GM12878 (cell line): ENCODE data around the gene ATG12. TPM values are rescaled to one million over a fixed set of nuclear protein-coding genes. Genes with fewer than 3 reads are reported as not detected.

Experiments used
- ATAC-seq: fragments of 200-7000 bp; cut with Tn5 transposase; 3 replicates; pipeline ENCODE4 v1.9.1; 2020; ENCODE audit warnings: mild to moderate bottlenecking, moderate library complexity
- BruUV-seq: library from RNA; stranded (reverse); fragments of 400-500 nt; replicated peaks from 2 replicates; lab custom pipeline; 2021; lab: Mats Ljungman, UMichigan
- CTCF ChIA-PET: fragments of 300-600 bp; sonication (Branson Sonifier 250); formaldehyde crosslinking; extraction: SDS; loops from one replicate; lab custom pipeline; 2021; ENCODE audit warnings: inconsistent platforms; lab: Yijun Ruan, JAX
- POLR2A ChIA-PET: fragments of 350-600 bp; formaldehyde crosslinking; extraction: SDS; loops from one replicate; lab custom pipeline; 2021; ENCODE audit warnings: inconsistent platforms; lab: Charles Lee
- RAD21 ChIA-PET: fragments of 300-600 bp; sonication (Branson Sonifier 250); formaldehyde crosslinking; loops from one replicate; lab custom pipeline; 2023; ENCODE audit warnings: antibody characterized with exemption; ENCODE audit not compliant: unreplicated experiment; lab: Charles Lee
- SMC1A ChIA-PET: fragments of 300-600 bp; sonication (Branson Sonifier 250); formaldehyde crosslinking; loops from one replicate; lab custom pipeline; 2023; ENCODE audit not compliant: unreplicated experiment, uncharacterized antibody; lab: Charles Lee
- DNase-seq: peaks from one replicate; pipeline ENCODE4 v3.0.0-alpha.2; 2011; ENCODE audit warnings: low read depth, low spot score
- FAIRE-seq: peaks from 3 replicates; lab custom pipeline; 2011; peaks lifted over from hg19 to GRCh38; lab: Jason Lieb, UNC
- H2AFZ ChIP-seq: 2 replicates; pipeline ENCODE4 v1.6.0; 2011; ENCODE audit warnings: low read depth, low read length, control low read depth; ENCODE audit not compliant: control insufficient read depth
- H3K27ac ChIP-seq: 2 replicates; pipeline ENCODE4 v1.5.1; 2011; ENCODE audit warnings: control low read depth; ENCODE audit not compliant: control insufficient read depth, insufficient read depth
- H3K27me3 ChIP-seq, 2 experiments: replicated peaks in 1 of 2; 2 replicates each; pipeline versions ENCODE4 v1.6.0 to v1.6.1; 2011; ENCODE audit warnings: low read length in 1 of 2; ENCODE audit not compliant: control insufficient read depth in 2 of 2, insufficient read depth in 2 of 2
- H3K36me3 ChIP-seq, 2 experiments: 2 replicates each; pipeline ENCODE4 v1.5.1; 2011; ENCODE audit warnings: low read length in 1 of 2; ENCODE audit not compliant: control insufficient read depth in 2 of 2, insufficient read depth in 2 of 2
- H3K4me1 ChIP-seq: 2 replicates; pipeline ENCODE4 v1.6.1; 2011; ENCODE audit warnings: mild to moderate bottlenecking, low read length, moderate library complexity, mixed read lengths; ENCODE audit not compliant: control insufficient read depth, insufficient read depth
- H3K4me2 ChIP-seq: 2 replicates; pipeline ENCODE4 v1.6.0; 2011; ENCODE audit warnings: control low read depth; ENCODE audit not compliant: control insufficient read depth, insufficient read depth
- H3K4me3 ChIP-seq: fragments of 200-600 bp; sonication (generic); 2 replicates; pipeline ENCODE4 v1.5.1; 2016
- H3K79me2 ChIP-seq: 2 replicates; pipeline ENCODE4 v1.6.0; 2011; ENCODE audit warnings: low read length; ENCODE audit not compliant: control insufficient read depth, insufficient read depth
- H3K9ac ChIP-seq: 2 replicates; pipeline ENCODE4 v1.8.0; 2011; ENCODE audit warnings: low read length, control low read depth, mixed read lengths; ENCODE audit not compliant: control insufficient read depth, insufficient read depth
- H3K9me3 ChIP-seq: replicated peaks from 3 replicates; pipeline ENCODE4 v1.5.1; 2011; ENCODE audit warnings: mild to moderate bottlenecking, low read length; ENCODE audit not compliant: control insufficient read depth, insufficient read depth
- H4K20me1 ChIP-seq: 2 replicates; pipeline ENCODE4 v1.6.0; 2011; ENCODE audit not compliant: control insufficient read depth, insufficient read depth
- HCFC1 ChIP-seq: fragments of 150-350 bp; IDR thresholded peaks from 2 replicates; pipeline ENCODE4 v1.6.1; 2014; ENCODE audit warnings: low read length
- IKZF2 ChIP-seq, 2 experiments: fragments of 450-650 bp; IDR thresholded peaks; 2 replicates each; pipeline ENCODE4 v1.6.1; 2017; ENCODE audit warnings: mild to moderate bottlenecking in 2 of 2, moderate library complexity in 2 of 2
- IRF3 ChIP-seq: fragments of 450-650 bp; IDR thresholded peaks from 2 replicates; pipeline ENCODE4 v1.6.1; 2014; ENCODE audit warnings: mild to moderate bottlenecking
- IRF5 ChIP-seq: fragments of 450-650 bp; IDR thresholded peaks from 2 replicates; pipeline ENCODE4 v1.6.1; 2017; ENCODE audit warnings: borderline replicate concordance
- JUNB ChIP-seq: IDR thresholded peaks from 2 replicates; pipeline ENCODE4 v1.6.1; 2016; ENCODE audit warnings: antibody characterized with exemption, mild to moderate bottlenecking
- JUND ChIP-seq: IDR thresholded peaks from 2 replicates; pipeline ENCODE4 v1.6.1; 2012; ENCODE audit warnings: low read depth, mild to moderate bottlenecking, low read length, improper control_type of control experiment, moderate library complexity
- MEF2A ChIP-seq: IDR thresholded peaks from 2 replicates; pipeline ENCODE4 v1.6.1; 2011; ENCODE audit warnings: low read depth, mild to moderate bottlenecking, low read length, moderate library complexity; ENCODE audit not compliant: insufficient read depth
- NKRF ChIP-seq: fragments of 450-650 bp; conservative IDR thresholded peaks from 2 replicates; pipeline ENCODE4 v1.6.1; 2017; ENCODE audit warnings: mild to moderate bottlenecking, moderate library complexity
- RCOR1 ChIP-seq: conservative IDR thresholded peaks from 2 replicates; pipeline ENCODE4 v1.6.1; 2012; ENCODE audit warnings: low read depth, low read length, improper control_type of control experiment
- RELB ChIP-seq: fragments of 450-650 bp; IDR thresholded peaks from 2 replicates; pipeline ENCODE4 v1.6.1; 2017; ENCODE audit warnings: low read depth, mild to moderate bottlenecking, moderate library complexity
- SPI1 ChIP-seq: IDR thresholded peaks from 2 replicates; pipeline ENCODE4 v1.6.1; 2011; ENCODE audit warnings: low read depth, mild to moderate bottlenecking, low read length, moderate library complexity, borderline replicate concordance; ENCODE audit not compliant: insufficient read depth
- SUPT20H ChIP-seq: IDR thresholded peaks from 2 replicates; pipeline ENCODE4 v1.6.1; 2011; ENCODE audit warnings: low read depth, mild to moderate bottlenecking, low read length, moderate library complexity, borderline replicate concordance; ENCODE audit not compliant: control insufficient read depth
- TAF1 ChIP-seq: IDR thresholded peaks from 2 replicates; pipeline ENCODE4 v1.6.1; 2011; ENCODE audit warnings: mild to moderate bottlenecking, low read depth, low read length, borderline replicate concordance
- ZBTB33 ChIP-seq: fragments of 450-650 bp; IDR thresholded peaks from 2 replicates; pipeline ENCODE4 v1.6.1; 2017; ENCODE audit warnings: mild to moderate bottlenecking
- ZZZ3 ChIP-seq: IDR thresholded peaks from 2 replicates; pipeline ENCODE4 v1.6.1; 2011; ENCODE audit warnings: low read depth; ENCODE audit not compliant: control insufficient read depth, insufficient read length
- in situ Hi-C: fragments of 300-500 bp; cut with MboI; formaldehyde crosslinking; loops from 9 replicates; pipeline ENCODE4 v1.14.3; 2018; ENCODE audit warnings: mixed read lengths
- intact Hi-C: fragments of 100-400 bp; cut with micrococcal nuclease; formaldehyde crosslinking; loops from one replicate; pipeline ENCODE4 v1.14.2; 2022; ENCODE audit not compliant: unreplicated experiment
- polyA plus RNA-seq, 11 experiments: library from polyadenylated mRNA; depleted of rRNA in 4 of 11; unstranded in 6 of 11; stranded (reverse) in 5 of 11; fragments of >200 nt; fragmentation: Nextera tagmentation in 4 of 11; fragmentation: Illumina TruSeq in 1 of 11; extraction: Ambion mirVana in 4 of 11; extraction: Trizol in 1 of 11; gene quantifications; 1 replicate in 1 of 11; 2 replicates in 10 of 11; pipeline versions ENCODE4 v1.2.1 to v1.2.3, GENCODE V29; 2011 to 2016; ENCODE audit warnings: inconsistent platforms in 2 of 11, missing spikeins in 2 of 11, low read depth in 1 of 11
- total RNA-seq, 4 experiments: library from RNA; depleted of rRNA in 3 of 4; stranded (reverse); fragments of >200 nt in 3 of 4; fragmentation: Illumina TruSeq in 1 of 4; extraction: Trizol in 1 of 4; gene quantifications; 2 replicates each; pipeline versions ENCODE4 v1.2.1 to v1.2.3, GENCODE V29; 2013 to 2021

The ATG12 gene
- total and polyA plus RNA-seq, 10 of the 15 experiments (the other 5 are each of a cell fraction or from before 2014, with no cell fraction given), result 23.2 to 92.0 (median 58.6) TPM

GRCh38 chr5:115869256-115869795 is 28.0 kb upstream of the ATG12 start (continued):
- TF ChIP-seq RELB, result no peak
- TF ChIP-seq IRF5, result no peak
- TF ChIP-seq IRF3, result no peak
- no peak for TF ChIP-seq JUNB

GRCh38 chr5:115859378-115859777 is 18.0 kb upstream of the ATG12 start:
- peaks cover 4% of the 10 kb centered on the region for H3K9me3 ChIP-seq
- in situ Hi-C loops, result no loop called here
- H4K20me1 ChIP-seq, result no peaks in the 10 kb centered on the region
- intact Hi-C loops, result no loop called here
- H3K9ac ChIP-seq, result no peak overlapping the region
- DNase-seq (no peak), FAIRE-seq (no peak), ATAC-seq (no peak)
- H3K27me3 ChIP-seq, result no peaks in the 10 kb centered on the region
- H3K4me2 ChIP-seq, result no peak overlapping the region
- no TSS peak for BruUV-seq
- no peak overlapping the region for H3K4me3 ChIP-seq
- POLR2A ChIA-PET, result no interaction called here
- CTCF ChIA-PET, result interaction anchor here (0.6 to 2.1 kb wide), 4 partner anchors 10 to 45 kb away, joined by 3 to 6 read pairs (median 3); no protein-coding TSS in a partner anchor
- no peaks in the 10 kb centered on the region for H3K36me3 ChIP-seq
- no peaks in the 10 kb centered on the region for H3K4me1 ChIP-seq
- SMC1A ChIA-PET, result interaction anchor here (1.3 to 1.5 kb wide), 2 partner anchors 14 to 24 kb away, joined by 3 read pairs; no protein-coding TSS in a partner anchor
- H3K79me2 ChIP-seq, result peaks cover 58% of the 10 kb centered on the region
- no peak overlapping the region for H3K27ac ChIP-seq
- no peak overlapping the region for H2AFZ ChIP-seq
- RAD21 ChIA-PET, result no interaction called here
- TF ChIP-seq SUPT20H, result no peak
- TF ChIP-seq IKZF2 (IDR thresholded peaks at IDR 0.05), result no peak
- TF ChIP-seq ZBTB33, result no peak
- TF ChIP-seq SPI1, result no peak
- no peak for TF ChIP-seq RCOR1
- TF ChIP-seq HCFC1, result no peak
- no peak for TF ChIP-seq ZZZ3
- no peak for TF ChIP-seq NKRF
- no peak for TF ChIP-seq TAF1
- no peak for TF ChIP-seq JUND
- TF ChIP-seq MEF2A, result no peak
